T-helper 17 cell (primary cell): Measurements from ENCODE around the gene ATP11A. TPM values are rescaled to one million over a fixed set of nuclear protein-coding genes. Genes with fewer than 3 reads are reported as not detected.
"Not testable (repeated sequence)": the region's sequence is repeated elsewhere in the genome, so short reads cannot be mapped to it uniquely, and the experiment has no call there.

ENCODE experiments used
- ATAC-seq: fragments of 150-1000 bp; cut with Tn5 transposase; 2 replicates; pipeline ENCODE4 v1.10.0; 2021; ENCODE audit warnings: mild to moderate bottlenecking, moderate library complexity
- DNase-seq, 3 donors: peaks; one replicate each; pipeline versions ENCODE4 v3.0.0 to v3.0.0-alpha.2; 2020 to 2021
- H3K9me3 ChIP-seq: one replicate; pipeline ENCODE4 v1.7.0; 2013; ENCODE audit warnings: low read length, mild to moderate bottlenecking; ENCODE audit not compliant: control insufficient read depth, poor library complexity, severe bottlenecking
- H3K27ac Mint-ChIP-seq: one replicate; pipeline ENCODE4 v1.8.0; 2022; ENCODE audit warnings: mild to moderate bottlenecking, moderate library complexity, mixed read lengths
- H3K27me3 Mint-ChIP-seq: one replicate; pipeline ENCODE4 v1.8.0; 2022; ENCODE audit warnings: mixed read lengths
- H3K36me3 Mint-ChIP-seq: one replicate; pipeline ENCODE4 v1.8.0; 2022; ENCODE audit warnings: low read depth, mixed read lengths
- H3K4me1 Mint-ChIP-seq: one replicate; pipeline ENCODE4 v1.8.0; 2022; ENCODE audit warnings: mild to moderate bottlenecking, mixed read lengths
- H3K4me3 Mint-ChIP-seq: one replicate; pipeline ENCODE4 v1.8.0; 2022; ENCODE audit warnings: mild to moderate bottlenecking, moderate library complexity, mixed read lengths
- total RNA-seq, 4 donors: library from RNA in 2 of 4; stranded (reverse) in 2 of 4; gene quantifications; one replicate each; pipeline ENCODE4 v1.2.3 and lab custom pipeline; 2022 to 2026

Gene ATP11A
- total RNA-seq, 2 donors from 2014 or later = 56.8 to 79.5 TPM

DNA sequence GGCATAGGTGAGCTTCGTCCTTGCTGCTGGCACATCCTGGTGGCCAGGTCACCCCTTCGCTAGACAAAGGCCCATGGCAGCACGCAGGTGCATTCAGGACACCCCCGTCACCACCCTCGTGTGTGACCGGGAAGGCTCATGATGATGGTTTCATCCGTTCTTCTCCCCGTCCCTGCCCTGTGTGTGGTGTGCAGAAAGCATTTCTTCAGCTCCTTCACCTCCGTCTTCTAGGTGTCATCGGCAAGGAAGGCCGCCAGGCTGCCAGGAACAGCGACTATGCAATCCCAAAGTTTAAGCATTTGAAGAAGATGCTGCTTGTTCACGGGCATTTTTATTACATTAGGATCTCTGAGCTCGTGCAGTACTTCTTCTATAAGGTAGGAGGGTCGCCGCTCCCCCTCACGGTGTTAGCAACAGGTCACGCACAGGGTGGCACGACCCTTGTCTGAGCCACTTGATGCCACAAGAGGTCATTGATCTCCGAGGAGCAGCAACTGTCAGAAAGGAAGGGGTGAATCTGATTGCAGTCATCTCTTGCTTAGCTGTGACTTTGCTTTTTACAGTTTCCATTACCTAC lies 168.2 kb downstream of the ATP11A start:
- Mint-ChIP-seq H3K4me3 (no peak overlapping the region), H3K36me3 (peaks cover 2% of the 10 kb centered on the region), H3K27ac (no peak overlapping the region), H3K4me1 (peaks cover 2% of the 10 kb centered on the region), H3K27me3 (no peaks in the 10 kb centered on the region)
- no peaks in the 10 kb centered on the region for H3K9me3 ChIP-seq
- no peak for DNase-seq
- ATAC-seq = no peak

DNA sequence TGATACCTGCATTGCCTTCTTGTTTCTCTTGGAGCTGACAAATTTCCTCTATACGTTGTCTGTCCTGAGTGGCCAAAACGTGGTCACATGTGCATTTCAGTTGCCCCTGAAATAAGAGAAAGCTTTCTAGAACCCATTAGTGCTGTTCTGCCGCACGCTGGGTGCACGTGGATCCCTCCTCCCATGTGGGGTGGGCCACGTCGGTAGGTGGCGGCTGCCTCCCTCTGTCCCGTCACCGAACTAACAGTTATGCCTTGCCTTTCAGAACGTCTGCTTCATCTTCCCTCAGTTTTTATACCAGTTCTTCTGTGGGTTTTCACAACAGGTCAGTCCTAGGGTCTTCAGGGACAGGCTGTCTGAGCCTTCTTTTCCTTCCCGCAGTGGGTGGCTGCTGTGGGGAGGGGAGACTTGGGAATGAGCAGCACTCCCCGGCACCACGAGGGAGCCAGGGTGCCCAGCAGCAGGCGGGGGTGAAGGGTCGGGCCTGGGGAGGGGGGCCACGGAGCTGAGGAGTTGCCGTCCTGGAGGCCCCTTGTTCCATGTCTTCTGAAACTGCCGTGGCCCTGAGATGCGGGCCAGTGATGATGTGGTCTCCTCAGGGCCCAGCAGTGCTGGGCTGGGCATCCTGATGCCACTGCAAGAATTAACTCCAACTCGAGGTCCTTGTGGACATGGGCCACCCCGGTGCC lies 169.4 kb downstream of the ATP11A start:
- peak overlapping the region; percentile 7 for H3K4me3 Mint-ChIP-seq
- peaks cover 2% of the 10 kb centered on the region for H3K36me3 Mint-ChIP-seq
- no peak for DNase-seq
- peak overlapping the region; percentile 41 for H3K27ac Mint-ChIP-seq
- no peaks in the 10 kb centered on the region for H3K9me3 ChIP-seq
- H3K27me3 Mint-ChIP-seq = no peaks in the 10 kb centered on the region
- ATAC-seq = no peak
- peaks cover 2% of the 10 kb centered on the region for H3K4me1 Mint-ChIP-seq

- ATAC-seq = no peak
- Mint-ChIP-seq H3K4me1 (peaks cover 2% of the 10 kb centered on the region), H3K36me3 (peaks cover 2% of the 10 kb centered on the region), H3K27me3 (no peaks in the 10 kb centered on the region), H3K4me3 (peak overlapping the region; percentile 7), H3K27ac (no peak overlapping the region)
- no peaks in the 10 kb centered on the region for H3K9me3 ChIP-seq
- DNase-seq = no peak
These were observed 170.0 kb downstream of the ATP11A start for GRCh38 chr13:112859817-112860190.

DNA sequence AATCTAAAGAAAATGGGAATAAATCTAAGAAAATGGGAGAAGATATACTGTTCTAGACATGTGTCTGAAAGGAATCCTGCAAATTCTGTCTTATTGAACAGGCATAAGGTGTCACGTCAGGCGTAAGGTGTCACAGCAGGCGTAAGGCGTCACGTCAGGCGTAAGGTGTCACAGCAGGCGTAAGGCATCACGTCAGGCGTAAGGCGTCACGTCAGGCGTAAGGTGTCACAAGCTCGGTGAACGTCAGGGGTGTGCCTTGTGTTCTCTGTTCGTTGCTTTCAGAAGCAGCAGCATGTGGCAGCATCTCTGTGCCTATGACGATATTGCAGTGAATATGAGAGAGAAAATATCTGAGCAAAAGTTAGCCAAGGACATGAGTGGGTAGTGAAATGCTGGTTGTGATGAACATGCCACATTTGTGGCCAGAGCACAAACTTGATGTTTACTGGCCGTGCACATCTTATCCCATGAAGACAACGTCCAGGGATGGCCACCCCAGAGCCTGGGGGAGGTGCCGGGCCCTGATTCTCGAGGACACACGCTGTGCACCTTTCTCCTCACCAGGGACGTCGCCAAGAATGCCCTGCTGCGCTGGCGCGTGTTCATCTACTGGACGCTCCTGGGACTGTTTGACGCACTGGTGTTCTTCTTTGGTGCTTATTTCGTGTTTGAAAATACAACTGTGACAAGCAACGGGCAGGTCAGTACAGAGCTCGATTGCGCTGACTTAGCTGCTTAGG lies 172.2 kb downstream of the ATP11A start:
- ATAC-seq = no peak
- Mint-ChIP-seq H3K4me1 (peaks cover 2% of the 10 kb centered on the region), H3K4me3 (no peak overlapping the region), H3K36me3 (peaks cover 7% of the 10 kb centered on the region), H3K27me3 (no peaks in the 10 kb centered on the region), H3K27ac (no peak overlapping the region)
- no peak for DNase-seq
- H3K9me3 ChIP-seq = no peaks in the 10 kb centered on the region

- H3K27me3 Mint-ChIP-seq, ATAC-seq, H3K27ac Mint-ChIP-seq, DNase-seq, H3K9me3 ChIP-seq, H3K4me3 Mint-ChIP-seq, H3K4me1 Mint-ChIP-seq: not testable (repeated sequence)
- H3K36me3 Mint-ChIP-seq = peaks cover 10% of the 10 kb centered on the region
These were observed 173.5 kb downstream of the ATP11A start for GRCh38 chr13:112863356-112863755.

DNA sequence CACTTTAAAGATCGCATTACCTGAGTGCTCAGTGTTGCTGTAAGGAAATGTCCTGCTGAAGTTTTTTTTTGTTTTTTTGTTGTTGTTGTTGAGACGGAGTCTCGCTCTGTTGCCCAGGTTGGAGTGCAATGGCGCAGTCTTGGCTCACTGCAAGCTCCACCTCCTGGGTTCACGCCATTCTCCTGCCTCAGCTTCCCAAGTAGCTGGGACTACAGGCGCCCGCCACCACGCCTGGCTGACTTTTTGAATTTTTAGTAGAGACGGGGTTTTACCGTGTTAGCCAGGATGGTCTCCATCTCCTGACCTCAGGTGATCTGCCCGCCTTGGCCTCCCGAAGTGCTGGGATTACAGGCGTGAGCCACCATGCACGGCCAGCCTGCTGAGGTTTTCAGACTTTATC lies 175.6 kb downstream of the ATP11A start:
- H3K4me3 Mint-ChIP-seq, DNase-seq, H3K4me1 Mint-ChIP-seq, ATAC-seq, H3K27me3 Mint-ChIP-seq, H3K27ac Mint-ChIP-seq, H3K9me3 ChIP-seq: not testable (repeated sequence)
- H3K36me3 Mint-ChIP-seq = peaks cover 12% of the 10 kb centered on the region

DNA sequence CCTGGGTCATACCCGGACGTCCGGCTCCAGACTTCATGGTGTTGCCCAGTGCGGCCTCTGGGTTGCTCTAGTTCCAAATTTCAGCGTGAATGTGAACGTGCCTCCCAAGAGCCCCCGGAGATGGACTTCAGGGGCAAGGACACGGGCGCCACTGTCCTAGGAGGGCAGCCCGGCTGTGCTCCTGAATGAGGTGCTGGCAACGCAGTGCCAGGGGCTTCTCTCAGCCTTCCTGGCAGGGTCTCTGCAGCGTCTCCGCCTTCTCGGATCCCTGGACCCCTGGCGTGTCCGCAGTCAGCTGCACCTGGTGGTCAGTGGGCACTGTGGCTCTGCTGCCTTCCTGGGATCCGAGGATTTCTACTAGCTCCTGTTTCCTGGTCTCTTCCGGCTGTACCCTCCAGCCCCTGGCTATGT lies 177.5 kb downstream of the ATP11A start:
- H3K9me3 ChIP-seq = no peaks in the 10 kb centered on the region
- ATAC-seq = no peak
- Mint-ChIP-seq H3K36me3 (peaks cover 10% of the 10 kb centered on the region), H3K27ac (no peak overlapping the region), H3K4me3 (no peak overlapping the region), H3K4me1 (no peaks in the 10 kb centered on the region), H3K27me3 (no peaks in the 10 kb centered on the region)
- no peak for DNase-seq

- H3K9me3 ChIP-seq = peaks cover under 1% of the 10 kb centered on the region
- DNase-seq (no peak), ATAC-seq (no peak)
- H3K4me3 Mint-ChIP-seq = no peak overlapping the region
- H3K27me3 Mint-ChIP-seq = no peaks in the 10 kb centered on the region
- H3K4me1 Mint-ChIP-seq = no peaks in the 10 kb centered on the region
- peaks cover 10% of the 10 kb centered on the region for H3K36me3 Mint-ChIP-seq
- H3K27ac Mint-ChIP-seq = peak overlapping the region; percentile 24
These were observed 178.5 kb downstream of the ATP11A start for GRCh38 chr13:112868308-112868707.

GRCh38 chr13:112869202-112870050 lies 179.6 kb downstream of the ATP11A start:
- DNase-seq (no peak), ATAC-seq (no peak)
- peaks cover 5% of the 10 kb centered on the region for H3K4me1 Mint-ChIP-seq
- no peak overlapping the region for H3K4me3 Mint-ChIP-seq
- peaks cover 5% of the 10 kb centered on the region for H3K9me3 ChIP-seq
- H3K27ac Mint-ChIP-seq = no peak overlapping the region
- no peaks in the 10 kb centered on the region for H3K27me3 Mint-ChIP-seq
- peaks cover 10% of the 10 kb centered on the region for H3K36me3 Mint-ChIP-seq

GRCh38 chr13:112870051-112870331 lies 180.2 kb downstream of the ATP11A start:
- peaks cover 10% of the 10 kb centered on the region for H3K36me3 Mint-ChIP-seq
- peaks cover 5% of the 10 kb centered on the region for H3K9me3 ChIP-seq
- peaks cover 7% of the 10 kb centered on the region for H3K4me1 Mint-ChIP-seq
- no peak for ATAC-seq
- H3K27ac Mint-ChIP-seq = no peak overlapping the region
- no peak overlapping the region for H3K4me3 Mint-ChIP-seq
- H3K27me3 Mint-ChIP-seq = no peaks in the 10 kb centered on the region
- DNase-seq = no peak

GRCh38 chr13:112870737-112871287 lies 181.0 kb downstream of the ATP11A start:
- peaks cover 5% of the 10 kb centered on the region for H3K9me3 ChIP-seq
- H3K27me3 Mint-ChIP-seq = no peaks in the 10 kb centered on the region
- no peak for ATAC-seq
- no peak overlapping the region for H3K27ac Mint-ChIP-seq
- H3K4me3 Mint-ChIP-seq = no peak overlapping the region
- DNase-seq = no peak
- peaks cover 12% of the 10 kb centered on the region for H3K4me1 Mint-ChIP-seq
- H3K36me3 Mint-ChIP-seq = peaks cover 10% of the 10 kb centered on the region

DNA sequence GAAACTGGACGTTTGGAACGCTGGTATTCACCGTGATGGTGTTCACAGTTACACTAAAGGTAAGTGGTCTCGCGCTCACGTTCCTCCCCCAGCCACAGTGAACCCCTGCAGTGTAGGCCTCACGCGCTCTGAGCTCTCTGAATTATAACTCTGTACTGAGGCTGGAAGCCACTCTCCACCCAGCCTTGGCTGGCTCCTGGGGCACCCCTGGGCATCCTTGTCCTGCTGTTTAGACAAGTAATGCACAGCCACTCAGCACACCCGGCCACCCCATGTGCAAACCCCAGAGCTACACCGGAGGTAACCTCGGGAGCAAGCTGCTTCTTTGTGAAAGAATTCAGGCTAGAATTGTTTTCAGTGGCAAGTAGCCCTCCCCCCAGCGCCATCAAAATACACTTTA lies 181.9 kb downstream of the ATP11A start:
- H3K9me3 ChIP-seq = peaks cover 5% of the 10 kb centered on the region
- DNase-seq = no peak
- peaks cover 5% of the 10 kb centered on the region for H3K36me3 Mint-ChIP-seq
- no peak overlapping the region for H3K27ac Mint-ChIP-seq
- no peak for ATAC-seq
- no peaks in the 10 kb centered on the region for H3K27me3 Mint-ChIP-seq
- no peak overlapping the region for H3K4me3 Mint-ChIP-seq
- peaks cover 12% of the 10 kb centered on the region for H3K4me1 Mint-ChIP-seq
